OCI-LY1 (cell line): ENCODE measurements around the gene MCOLN1.

ENCODE experiments used
- H2AFZ ChIP-seq: fragments of 200-600 bp; sonication (generic), shearing (Covaris generic); 2 replicates; pipeline ENCODE4 v1.6.0; 2014; ENCODE audit warnings: antibody characterized with exemption, mild to moderate bottlenecking, low read length
- H3F3A ChIP-seq: fragments of 200-600 bp; sonication (generic), shearing (Covaris generic); 2 replicates; pipeline ENCODE4 v1.6.0; 2014; ENCODE audit warnings: mild to moderate bottlenecking, antibody characterized with exemption, low read length, moderate library complexity; ENCODE audit not compliant: insufficient read depth
- H3K27ac ChIP-seq: fragments of 200-600 bp; sonication (generic); 2 replicates; pipeline ENCODE4 v1.5.1; 2014; ENCODE audit warnings: low read length, mixed run types, mild to moderate bottlenecking, low read depth; ENCODE audit not compliant: poor library complexity, severe bottlenecking
- H3K27me3 ChIP-seq: fragments of 200-600 bp; sonication (generic); 2 replicates; pipeline ENCODE4 v1.6.0; 2014; ENCODE audit warnings: antibody characterized with exemption, mild to moderate bottlenecking, low read length, moderate library complexity; ENCODE audit not compliant: insufficient read depth
- H3K36me3 ChIP-seq: fragments of 200-600 bp; sonication (generic); 2 replicates; pipeline ENCODE4 v1.6.1; 2014; ENCODE audit warnings: mild to moderate bottlenecking, antibody characterized with exemption, low read length, moderate library complexity, mixed read lengths; ENCODE audit not compliant: insufficient read depth
- H3K4me1 ChIP-seq: fragments of 200-600 bp; sonication (generic); 2 replicates; pipeline ENCODE4 v1.5.1; 2014; ENCODE audit warnings: mild to moderate bottlenecking, low read length, moderate library complexity; ENCODE audit not compliant: insufficient read depth, severe bottlenecking
- H3K4me2 ChIP-seq: fragments of 200-600 bp; sonication (generic), shearing (Covaris generic); 2 replicates; pipeline ENCODE4 v1.6.1; 2014; ENCODE audit warnings: low read length
- H3K4me3 ChIP-seq: fragments of 200-600 bp; sonication (generic); 2 replicates; pipeline ENCODE4 v1.5.1; 2014; ENCODE audit warnings: low read length, low read depth, mild to moderate bottlenecking, mixed read lengths; ENCODE audit not compliant: poor library complexity, severe bottlenecking
- H3K79me2 ChIP-seq: fragments of 200-600 bp; shearing (Covaris generic); 2 replicates; pipeline ENCODE4 v1.6.1; 2016; ENCODE audit warnings: mixed run types, low read length, mixed read lengths; ENCODE audit not compliant: insufficient read depth
- H3K9ac ChIP-seq: fragments of 200-600 bp; sonication (generic), shearing (Covaris generic); 2 replicates; pipeline ENCODE4 v1.6.1; 2014; ENCODE audit warnings: mild to moderate bottlenecking, low read length, mixed read lengths
- H3K9me2 ChIP-seq: fragments of 200-600 bp; sonication (generic), shearing (Covaris generic); 2 replicates; pipeline ENCODE4 v1.6.1; 2014; ENCODE audit warnings: low read depth, mild to moderate bottlenecking, low read length, mixed read lengths
- H3K9me3 ChIP-seq: fragments of 200-600 bp; shearing (Covaris generic); 2 replicates; pipeline ENCODE4 v1.6.1; 2014; ENCODE audit warnings: low read length, mixed read lengths
- H4K20me1 ChIP-seq: fragments of 200-600 bp; sonication (generic), shearing (Covaris generic); 2 replicates; pipeline ENCODE4 v1.6.0; 2016; ENCODE audit warnings: mild to moderate bottlenecking, low read length; ENCODE audit not compliant: insufficient read depth
- EZH2 ChIP-seq: fragments of 200-600 bp; sonication (generic), shearing (Covaris generic); IDR thresholded peaks from 2 replicates; pipeline ENCODE4 v1.8.0; 2017; ENCODE audit warnings: borderline replicate concordance, mixed run types, mild to moderate bottlenecking, antibody characterized with exemption, low read length, moderate library complexity, mixed read lengths
- TF ChIP-seq, protein P1 (sequence below): fragments of 200-600 bp; sonication (generic), shearing (Covaris generic); IDR thresholded peaks from 2 replicates; pipeline ENCODE4 v1.5.1; 2017; ENCODE audit warnings: mild to moderate bottlenecking, antibody characterized with exemption, low read length, moderate library complexity, mixed read lengths

MCOLN1 gene

DNA sequence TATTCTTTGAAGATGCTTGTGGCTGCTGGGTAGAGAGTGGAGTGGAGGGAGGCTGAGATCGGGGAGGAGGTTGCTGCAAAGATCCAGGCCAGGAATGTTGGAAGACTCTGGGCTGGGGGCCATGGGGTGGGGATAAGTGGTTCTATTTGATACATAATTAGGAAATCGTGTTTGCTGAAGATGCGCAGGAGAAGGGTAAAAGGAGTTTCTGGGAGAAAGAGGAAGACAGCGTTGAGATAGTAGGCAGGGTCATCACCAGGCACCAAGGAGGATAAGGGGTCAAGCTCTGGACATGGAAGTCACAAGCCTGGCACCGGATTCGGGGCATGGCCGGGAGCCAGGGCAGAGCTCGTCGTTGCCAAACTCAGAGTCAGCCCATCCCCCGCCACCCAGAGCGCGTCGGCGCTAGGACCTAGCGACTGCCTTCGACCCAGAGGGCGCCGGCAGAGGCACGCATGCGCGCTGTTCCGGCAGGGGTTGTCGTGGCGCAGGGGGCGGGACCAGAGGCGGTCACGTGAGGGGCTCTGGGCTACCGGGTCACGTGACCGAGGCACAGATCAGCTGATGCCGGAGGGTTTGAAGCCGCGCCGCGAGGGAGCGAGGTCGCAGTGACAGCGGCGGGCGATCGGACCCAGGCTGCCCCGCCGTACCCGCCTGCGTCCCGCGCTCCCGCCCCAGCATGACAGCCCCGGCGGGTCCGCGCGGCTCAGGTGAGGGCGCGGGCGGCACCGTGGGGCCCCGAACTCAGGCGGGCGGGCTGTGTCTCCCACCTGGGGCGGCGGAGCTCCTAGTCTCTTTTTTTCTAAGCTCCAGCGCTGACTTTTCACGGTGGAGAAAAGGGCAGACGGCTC lies at the start of gene MCOLN1:
TSS of gene MCOLN1 (plus strand) at position 553 of the 851 bp plus-strand sequence. CDS start at position 680, 127 bp downstream.
- Histone ChIP-seq H3F3A (no peaks in the 10 kb centered on the region), H4K20me1 (no peaks in the 10 kb centered on the region), H3K27me3 (no peaks in the 10 kb centered on the region), H3K9me2 (no peaks in the 10 kb centered on the region), H3K4me1 (peaks cover 15% of the 10 kb centered on the region), H3K27ac (no peak within 1 kb of the TSS), H2AFZ (0 out of 2 replicates have a peak within 1 kb of the TSS, but pooled peaks have one; percentile 19), H3K4me2 (peak within 1 kb of the TSS; percentile 82), H3K4me3 (peak within 1 kb of the TSS; percentile 74), H3K9ac (peak within 1 kb of the TSS; percentile 68), H3K9me3 (no peaks in the 10 kb centered on the region), H3K36me3 (no peaks in the 10 kb centered on the region), H3K79me2 (no peaks in the 10 kb centered on the region)
- TF ChIP-seq, protein P1, sequence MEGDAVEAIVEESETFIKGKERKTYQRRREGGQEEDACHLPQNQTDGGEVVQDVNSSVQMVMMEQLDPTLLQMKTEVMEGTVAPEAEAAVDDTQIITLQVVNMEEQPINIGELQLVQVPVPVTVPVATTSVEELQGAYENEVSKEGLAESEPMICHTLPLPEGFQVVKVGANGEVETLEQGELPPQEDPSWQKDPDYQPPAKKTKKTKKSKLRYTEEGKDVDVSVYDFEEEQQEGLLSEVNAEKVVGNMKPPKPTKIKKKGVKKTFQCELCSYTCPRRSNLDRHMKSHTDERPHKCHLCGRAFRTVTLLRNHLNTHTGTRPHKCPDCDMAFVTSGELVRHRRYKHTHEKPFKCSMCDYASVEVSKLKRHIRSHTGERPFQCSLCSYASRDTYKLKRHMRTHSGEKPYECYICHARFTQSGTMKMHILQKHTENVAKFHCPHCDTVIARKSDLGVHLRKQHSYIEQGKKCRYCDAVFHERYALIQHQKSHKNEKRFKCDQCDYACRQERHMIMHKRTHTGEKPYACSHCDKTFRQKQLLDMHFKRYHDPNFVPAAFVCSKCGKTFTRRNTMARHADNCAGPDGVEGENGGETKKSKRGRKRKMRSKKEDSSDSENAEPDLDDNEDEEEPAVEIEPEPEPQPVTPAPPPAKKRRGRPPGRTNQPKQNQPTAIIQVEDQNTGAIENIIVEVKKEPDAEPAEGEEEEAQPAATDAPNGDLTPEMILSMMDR = no peak
- no peak for TF ChIP-seq EZH2

DNA sequence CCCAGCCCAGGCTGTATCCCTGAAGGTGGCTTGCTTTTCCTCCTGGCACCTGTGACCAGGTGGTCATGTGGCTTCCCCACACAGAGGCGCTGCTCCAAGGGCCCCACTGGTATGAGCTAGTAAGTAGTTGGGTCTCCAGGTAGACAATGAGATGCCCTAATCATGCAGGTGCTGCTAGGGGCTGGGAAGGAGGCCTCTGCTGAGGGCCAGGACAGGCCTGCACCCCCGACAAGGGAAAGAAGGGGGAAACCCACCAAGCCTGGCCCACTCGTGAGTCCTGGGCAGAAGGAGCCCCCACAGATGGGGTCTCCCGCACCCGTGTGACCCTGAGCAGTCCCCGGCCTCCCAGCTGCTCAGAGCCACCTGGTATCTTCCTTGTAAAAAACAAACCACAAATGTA lies 46.8 kb upstream of the MCOLN1 start:
- Histone ChIP-seq H3K9me3 (no peaks in the 10 kb centered on the region), H3K27me3 (peaks cover 7% of the 10 kb centered on the region; the same call in 1 of the 2 replicates), H4K20me1 (no peaks in the 10 kb centered on the region), H3K4me1 (no peaks in the 10 kb centered on the region), H3K9me2 (no peaks in the 10 kb centered on the region), H2AFZ (no peak overlapping the region), H3K79me2 (no peaks in the 10 kb centered on the region), H3F3A (no peaks in the 10 kb centered on the region), H3K36me3 (peaks cover 35% of the 10 kb centered on the region), H3K9ac (no peak overlapping the region), H3K27ac (no peak overlapping the region), H3K4me2 (no peak overlapping the region), H3K4me3 (no peak overlapping the region)
- TF ChIP-seq, protein P1 = no peak
- no peak for TF ChIP-seq EZH2

DNA sequence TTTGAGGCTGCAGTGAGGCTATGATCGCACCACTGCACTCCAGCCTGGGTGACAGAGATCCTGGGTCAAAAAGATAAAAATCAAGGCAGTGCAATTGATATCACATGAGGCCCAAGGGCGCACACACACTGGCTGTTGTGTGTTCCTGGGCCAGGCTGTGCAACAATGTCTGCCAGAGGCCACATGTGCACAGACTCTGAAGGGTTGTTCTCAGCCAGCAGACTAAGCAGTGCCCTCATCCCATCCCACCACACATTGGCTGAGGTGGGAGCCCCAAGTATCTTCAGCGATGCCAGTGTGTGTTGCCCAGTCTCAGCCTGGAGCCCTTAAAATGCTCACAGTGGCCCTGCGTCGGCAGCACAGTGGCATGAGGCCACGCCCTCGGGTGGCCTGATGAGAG lies 46.2 kb upstream of the MCOLN1 start:
- Histone ChIP-seq H3K36me3 (peaks cover 29% of the 10 kb centered on the region), H3K9me2 (no peaks in the 10 kb centered on the region), H3K4me2 (no peak overlapping the region), H2AFZ (no peak overlapping the region), H3F3A (no peaks in the 10 kb centered on the region), H3K27me3 (peaks cover 7% of the 10 kb centered on the region; the same call in 1 of the 2 replicates), H3K4me1 (no peaks in the 10 kb centered on the region), H3K9ac (no peak overlapping the region), H3K79me2 (no peaks in the 10 kb centered on the region), H3K27ac (no peak overlapping the region), H4K20me1 (no peaks in the 10 kb centered on the region), H3K4me3 (no peak overlapping the region), H3K9me3 (no peaks in the 10 kb centered on the region)
- TF ChIP-seq EZH2 = no peak
- TF ChIP-seq, protein P1 = no peak
